Endothelial cell of umbilical vein (primary cell): ENCODE measurements around the gene FUT9. TPM values are rescaled to one million over a fixed set of nuclear protein-coding genes. Genes with fewer than 3 reads are reported as not detected.

Experiments used
- BruUV-seq: library from RNA; stranded (reverse); fragments of 400-500 nt; replicated peaks from 2 replicates; lab custom pipeline; 2021; lab: Mats Ljungman, UMichigan
- CTCF ChIA-PET: fragments of 300-600, 350-600 bp; sonication (Branson Sonifier 250); formaldehyde crosslinking; loops from one replicate; lab custom pipeline; 2021; ENCODE audit warnings: antibody characterized with exemption, inconsistent platforms; lab: Charles Lee
- POLR2A ChIA-PET: fragments of 300-600, 350-600 bp; sonication (Branson Sonifier 250); formaldehyde crosslinking; loops from one replicate; lab custom pipeline; 2021; ENCODE audit warnings: antibody characterized with exemption, inconsistent platforms; lab: Charles Lee
- DNase-seq: peaks from one replicate; pipeline ENCODE4 v3.0.0-alpha.2; 2011; ENCODE audit warnings: low read depth, low spot score
- FAIRE-seq: peaks from 2 replicates; lab custom pipeline; 2011; peaks lifted over from hg19 to GRCh38; lab: Jason Lieb, UNC
- H2AFZ ChIP-seq: 2 replicates; pipeline ENCODE4 v1.6.0; 2012; ENCODE audit warnings: low read depth, low read length, control low read depth, inconsistent platforms
- H3K27ac ChIP-seq: 2 replicates; pipeline ENCODE4 v1.5.1; 2011; ENCODE audit warnings: low read depth, mild to moderate bottlenecking, control low read depth, low read length, moderate library complexity; ENCODE audit not compliant: insufficient read depth
- H3K27me3 ChIP-seq, 2 experiments: 2 replicates each; pipeline versions ENCODE4 v1.6.0 to v1.6.1; 2011; ENCODE audit warnings: low read length in 2 of 2, mixed read lengths in 1 of 2; ENCODE audit not compliant: control insufficient read depth in 2 of 2, insufficient read depth in 2 of 2
- H3K36me3 ChIP-seq, 2 experiments: 2 replicates in 1 of 2; 3 replicates in 1 of 2; pipeline ENCODE4 v1.5.1; 2011; ENCODE audit warnings: low read length in 2 of 2, mild to moderate bottlenecking in 1 of 2, moderate library complexity in 1 of 2; ENCODE audit not compliant: control insufficient read depth in 2 of 2, insufficient read depth in 2 of 2; ENCODE audit errors: extremely low read depth in 1 of 2
- H3K4me1 ChIP-seq: 3 replicates; pipeline ENCODE4 v1.5.1; 2011; ENCODE audit warnings: mild to moderate bottlenecking, low read length; ENCODE audit not compliant: control insufficient read depth, insufficient read depth; ENCODE audit errors: extremely low read depth
- H3K4me2 ChIP-seq: 2 replicates; pipeline ENCODE4 v1.6.1; 2011; ENCODE audit warnings: low read length, control low read depth, mixed read lengths; ENCODE audit not compliant: insufficient read depth
- H3K4me3 ChIP-seq, 3 experiments: fragments of 200-600 bp in 1 of 3; sonication (generic), shearing (Covaris generic) in 1 of 3; replicated peaks in 1 of 3; 2 replicates each; pipeline ENCODE4 v1.5.1; 2011 to 2016; ENCODE audit warnings: control low read depth in 3 of 3, low read length in 3 of 3, mild to moderate bottlenecking in 2 of 3, inconsistent platforms in 1 of 3, low read depth in 1 of 3, moderate library complexity in 1 of 3; ENCODE audit not compliant: insufficient read depth in 1 of 3
- H3K79me2 ChIP-seq: 2 replicates; pipeline ENCODE4 v1.6.0; 2012; ENCODE audit warnings: low read length, inconsistent platforms; ENCODE audit not compliant: control insufficient read depth, insufficient read depth
- H3K9ac ChIP-seq: replicated peaks from 2 replicates; pipeline ENCODE3; 2011; ENCODE audit warnings: low read length, control low read depth; ENCODE audit not compliant: insufficient read depth; ENCODE audit errors: extremely low read depth
- H3K9me1 ChIP-seq: replicated peaks from 3 replicates; pipeline ENCODE4 v1.6.0; 2011; ENCODE audit warnings: mild to moderate bottlenecking, low read length; ENCODE audit not compliant: control insufficient read depth, insufficient read depth; ENCODE audit errors: extremely low read depth
- H3K9me3 ChIP-seq: replicated peaks from 2 replicates; pipeline ENCODE4 v1.5.1; 2012; ENCODE audit warnings: low read length, inconsistent platforms; ENCODE audit not compliant: control insufficient read depth, insufficient read depth
- H4K20me1 ChIP-seq: replicated peaks from 2 replicates; pipeline ENCODE3; 2011; ENCODE audit warnings: mild to moderate bottlenecking, low read length; ENCODE audit not compliant: control insufficient read depth, insufficient read depth; ENCODE audit errors: extremely low read depth
- EZH2 ChIP-seq: IDR thresholded peaks from 2 replicates; pipeline ENCODE4 v1.6.1; 2012; ENCODE audit warnings: borderline replicate concordance, low read depth, mild to moderate bottlenecking, moderate library complexity, low read length, inconsistent platforms; ENCODE audit not compliant: severe bottlenecking
- FOS ChIP-seq: IDR thresholded peaks from 2 replicates; pipeline ENCODE4 v1.6.1; 2011; ENCODE audit warnings: mild to moderate bottlenecking, low read length, moderate library complexity, borderline replicate concordance; ENCODE audit not compliant: insufficient read depth
- GATA2 ChIP-seq: IDR thresholded peaks from 2 replicates; pipeline ENCODE4 v1.7.0; 2011; ENCODE audit warnings: low read depth, mild to moderate bottlenecking, moderate library complexity, mixed read lengths, low read length; ENCODE audit not compliant: insufficient read length, insufficient read depth
- JUN ChIP-seq: IDR thresholded peaks from 2 replicates; pipeline ENCODE4 v1.6.1; 2011; ENCODE audit warnings: borderline replicate concordance, low read depth; ENCODE audit not compliant: insufficient read length, insufficient read depth
- MYC ChIP-seq: IDR thresholded peaks from one replicate; pipeline ENCODE4 v1.6.1; 2011; ENCODE audit warnings: mild to moderate bottlenecking, low read depth, low read length
- POLR2A ChIP-seq: IDR thresholded peaks from 2 replicates; pipeline ENCODE4 v1.6.1; 2012; ENCODE audit warnings: low read depth, mild to moderate bottlenecking, control low read depth, low read length
- POLR2AphosphoS5 ChIP-seq: IDR thresholded peaks from 2 replicates; pipeline ENCODE4 v1.6.1; 2012; ENCODE audit warnings: low read depth, mild to moderate bottlenecking, control low read depth, low read length, moderate library complexity; ENCODE audit not compliant: insufficient read depth
- dilution Hi-C: fragments of 300-500 bp; cut with MboI; formaldehyde crosslinking; loops from one replicate; pipeline ENCODE4 v1.15.0; 2019; ENCODE audit warnings: low sequenced_read_pairs; ENCODE audit not compliant: extremely low pct_ligation_motif_present
- intact Hi-C: fragments of 100-400 bp; cut with micrococcal nuclease; formaldehyde crosslinking; loops from one replicate; pipeline ENCODE4 v1.10.0; 2022
- polyA plus RNA-seq, 4 experiments: library from polyadenylated mRNA; depleted of rRNA in 3 of 4; stranded (reverse) in 3 of 4; unstranded in 1 of 4; fragments of >200 nt; gene quantifications; 2 replicates each; pipeline versions ENCODE4 v1.2.1 to v1.2.3, GENCODE V29; 2011 to 2012; ENCODE audit warnings: missing spikeins in 1 of 4
- total RNA-seq: library from RNA; stranded (reverse); gene quantifications from 2 replicates; pipeline ENCODE4 v1.2.3, GENCODE V29; 2021
- TF ChIP-seq, protein P1 (sequence below), 2 donors: IDR thresholded peaks; 1 replicate in 1 of 2; 2 replicates in 1 of 2; pipeline ENCODE4 v1.5.1; 2011; ENCODE audit warnings: low read length in 2 of 2, mild to moderate bottlenecking in 2 of 2, moderate library complexity in 2 of 2, control low read depth in 1 of 2, inconsistent platforms in 1 of 2, low read depth in 1 of 2; ENCODE audit not compliant: insufficient read depth in 1 of 2; ENCODE audit errors: extremely low read depth in 1 of 2
- TF ChIP-seq, protein P2 (sequence below): IDR thresholded peaks from 2 replicates; pipeline ENCODE4 v1.6.1; 2011; ENCODE audit not compliant: insufficient read depth, insufficient read length

Gene FUT9
- total and polyA plus RNA-seq, 2 donors (not counting 3 experiments of a cell fraction or from before 2014, with no cell fraction given) = not detected

DNA sequence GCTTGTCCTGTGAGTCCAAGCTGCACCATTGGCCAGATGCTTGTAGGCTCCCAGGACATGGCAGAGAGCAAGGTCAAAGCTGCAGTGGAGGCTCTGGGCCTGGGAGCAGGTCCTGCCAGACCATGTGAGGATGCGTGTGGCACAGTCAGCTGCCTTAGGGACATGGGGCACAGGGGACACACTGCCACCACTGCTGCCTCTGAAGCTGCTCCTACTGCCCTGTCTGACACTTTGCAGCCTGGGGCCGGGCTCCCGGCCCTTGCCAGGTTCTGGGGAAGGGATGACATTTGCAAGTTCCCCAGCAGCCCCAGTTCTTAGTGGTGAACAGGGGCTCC is 13.2 kb upstream of the FUT9 start:
- Histone ChIP-seq H3K36me3 (no peaks in the 10 kb centered on the region), H4K20me1 (no peaks in the 10 kb centered on the region), H2AFZ (no peak overlapping the region), H3K9ac (no peak overlapping the region), H3K9me3 (peaks cover 2% of the 10 kb centered on the region), H3K79me2 (no peaks in the 10 kb centered on the region), H3K9me1 (no peaks in the 10 kb centered on the region), H3K27ac (no peak overlapping the region), H3K4me3 (no peak overlapping the region), H3K4me2 (no peak overlapping the region), H3K4me1 (no peaks in the 10 kb centered on the region), H3K27me3 (no peaks in the 10 kb centered on the region)
- DNase-seq = no peak
- no peak for FAIRE-seq
- intact Hi-C loops = no loop called here
- POLR2A ChIA-PET = no interaction called here
- dilution Hi-C loops = no loop called here
- CTCF ChIA-PET = no interaction called here
- no TSS peak for BruUV-seq
- TF ChIP-seq FOS = no peak
- TF ChIP-seq, protein P1, sequence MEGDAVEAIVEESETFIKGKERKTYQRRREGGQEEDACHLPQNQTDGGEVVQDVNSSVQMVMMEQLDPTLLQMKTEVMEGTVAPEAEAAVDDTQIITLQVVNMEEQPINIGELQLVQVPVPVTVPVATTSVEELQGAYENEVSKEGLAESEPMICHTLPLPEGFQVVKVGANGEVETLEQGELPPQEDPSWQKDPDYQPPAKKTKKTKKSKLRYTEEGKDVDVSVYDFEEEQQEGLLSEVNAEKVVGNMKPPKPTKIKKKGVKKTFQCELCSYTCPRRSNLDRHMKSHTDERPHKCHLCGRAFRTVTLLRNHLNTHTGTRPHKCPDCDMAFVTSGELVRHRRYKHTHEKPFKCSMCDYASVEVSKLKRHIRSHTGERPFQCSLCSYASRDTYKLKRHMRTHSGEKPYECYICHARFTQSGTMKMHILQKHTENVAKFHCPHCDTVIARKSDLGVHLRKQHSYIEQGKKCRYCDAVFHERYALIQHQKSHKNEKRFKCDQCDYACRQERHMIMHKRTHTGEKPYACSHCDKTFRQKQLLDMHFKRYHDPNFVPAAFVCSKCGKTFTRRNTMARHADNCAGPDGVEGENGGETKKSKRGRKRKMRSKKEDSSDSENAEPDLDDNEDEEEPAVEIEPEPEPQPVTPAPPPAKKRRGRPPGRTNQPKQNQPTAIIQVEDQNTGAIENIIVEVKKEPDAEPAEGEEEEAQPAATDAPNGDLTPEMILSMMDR (IDR thresholded peaks at IDR 0.05; ENCODE audit: extremely low read depth in 1 of 2, insufficient read depth in 1 of 2, low read depth in 1 of 2, low read length in 2 of 2) = no peak

DNA sequence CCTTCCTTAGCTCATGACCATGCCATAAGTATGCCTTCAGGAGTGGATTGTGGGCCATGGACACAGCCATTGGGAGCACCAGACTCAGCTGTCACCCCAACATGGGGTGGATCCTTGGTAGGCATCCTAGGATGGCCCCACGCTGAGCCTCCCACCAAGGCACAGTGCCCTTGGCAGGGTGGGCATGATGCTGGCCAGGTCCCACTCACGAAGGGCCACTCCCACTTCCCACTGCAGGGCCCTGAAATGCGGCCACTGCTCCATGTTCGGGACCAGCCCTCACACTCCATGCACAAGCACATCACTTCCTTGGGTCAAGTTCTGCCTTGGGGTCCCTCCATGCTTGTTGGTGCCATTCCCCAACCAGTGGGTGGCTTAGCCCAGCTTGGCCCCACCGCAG is 12.9 kb upstream of the FUT9 start:
- dilution Hi-C loops (no loop called here), intact Hi-C loops (no loop called here)
- Histone ChIP-seq H3K4me3 (no peak overlapping the region), H3K27me3 (no peaks in the 10 kb centered on the region), H3K4me1 (no peaks in the 10 kb centered on the region), H4K20me1 (no peaks in the 10 kb centered on the region), H3K4me2 (no peak overlapping the region), H2AFZ (no peak overlapping the region), H3K9me3 (peaks cover 2% of the 10 kb centered on the region), H3K36me3 (no peaks in the 10 kb centered on the region), H3K9me1 (no peaks in the 10 kb centered on the region), H3K79me2 (no peaks in the 10 kb centered on the region), H3K9ac (no peak overlapping the region), H3K27ac (no peak overlapping the region)
- CTCF ChIA-PET = no interaction called here
- no TSS peak for BruUV-seq
- FAIRE-seq = no peak
- no peak for DNase-seq
- POLR2A ChIA-PET = no interaction called here
- no peak for TF ChIP-seq MYC
- TF ChIP-seq, protein P1 (IDR thresholded peaks at IDR 0.05; ENCODE audit: extremely low read depth in 1 of 2, insufficient read depth in 1 of 2, low read depth in 1 of 2, low read length in 2 of 2) = no peak
- TF ChIP-seq, protein P2, sequence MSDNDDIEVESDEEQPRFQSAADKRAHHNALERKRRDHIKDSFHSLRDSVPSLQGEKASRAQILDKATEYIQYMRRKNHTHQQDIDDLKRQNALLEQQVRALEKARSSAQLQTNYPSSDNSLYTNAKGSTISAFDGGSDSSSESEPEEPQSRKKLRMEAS = no peak
- no peak for TF ChIP-seq FOS
- TF ChIP-seq POLR2A = no peak
- TF ChIP-seq POLR2AphosphoS5 = no peak
- no peak for TF ChIP-seq GATA2
- TF ChIP-seq JUN = no peak
- TF ChIP-seq EZH2 = no peak
